Amygdala (tissue), 56 donors: Measurements from ENCODE around the gene RSKR.
A peak's percentile ranks its signal among the peaks of the same experiment; 100 is the strongest.
"Not testable (repeated sequence)": the region's sequence is repeated elsewhere in the genome, so short reads cannot be mapped to it uniquely, and the experiment has no call there.

Experiments used
- DNase-seq, 56 donors: peaks; one replicate each; lab custom pipeline; 2025; lab: John Stamatoyannopoulos, UW

RSKR gene

GRCh38 chr17:28579526-28579925, 34.5 kb downstream of the RSKR start:
- DNase-seq: no peak

GRCh38 chr17:28578246-28579195, 35.5 kb downstream of the RSKR start:
- DNase-seq: no peak

GRCh38 chr17:28577466-28577824, 36.5 kb downstream of the RSKR start:
- DNase-seq: no peak

GRCh38 chr17:28576758-28577465, 37.1 kb downstream of the RSKR start, which contains the start of gene ALDOC:
TSS of gene ALDOC (minus strand) at chr17:28576895. CDS start at chr17:28575532, 1,363 bp downstream.
- peak; percentile 57 to 98 (median 91) for DNase-seq

GRCh38 chr17:28576016-28576415, 38.0 kb downstream of the RSKR start:
- not testable (repeated sequence) for DNase-seq

GRCh38 chr17:28575126-28575795, 38.7 kb downstream of the RSKR start:
- DNase-seq: peak in 44 of 56 donors; percentile 9 to 77 (median 43)

- peak in 1 of 56 donors; percentile 1 for DNase-seq
Observed at GRCh38 chr17:28574526-28574925, 39.5 kb downstream of the RSKR start.

- no peak for DNase-seq
Observed at GRCh38 chr17:28573966-28574480, 40.0 kb downstream of the RSKR start.

GRCh38 chr17:28573521-28573920, 40.5 kb downstream of the RSKR start:
- no peak for DNase-seq

- DNase-seq: no peak
Observed at GRCh38 chr17:28573040-28573380, 41.0 kb downstream of the RSKR start.

GRCh38 chr17:28572259-28573039, 41.5 kb downstream of the RSKR start:
- peak in 9 of 56 donors; percentile 5 to 39 (median 20) for DNase-seq

GRCh38 chr17:28571361-28572122, 42.4 kb downstream of the RSKR start, which contains the start of gene PIGS:
TSS of gene PIGS (minus strand) at chr17:28571524. CDS start at chr17:28571496, 28 bp downstream.
- DNase-seq: peak; percentile 64 to 98 (median 92)

GRCh38 chr17:28570716-28571360, 43.1 kb downstream of the RSKR start:
- peak in 15 of 56 donors; percentile 9 to 51 (median 30) for DNase-seq

GRCh38 chr17:28569446-28569845, 44.5 kb downstream of the RSKR start:
- DNase-seq: no peak

GRCh38 chr17:28567604-28568003, 46.4 kb downstream of the RSKR start:
- DNase-seq: no peak

GRCh38 chr17:28563475-28563874, 50.5 kb downstream of the RSKR start:
- no peak for DNase-seq
